Left ventricle myocardium inferior (tissue), 1 donor: ENCODE measurements around the gene ODAD4. TPM values are rescaled to one million over a fixed set of nuclear protein-coding genes. Genes with fewer than 3 reads are reported as not detected.
A peak's percentile ranks its signal among the peaks of the same experiment; 100 is the strongest.

Source experiments
- DNase-seq: peaks from one replicate; pipeline ENCODE4 v3.0.0-alpha.2; 2020
- H3K27ac ChIP-seq: fragments of 200-600 bp; replicated peaks from 2 replicates; pipeline ENCODE4 v1.8.0; 2021
- H3K27me3 ChIP-seq: fragments of 200-600 bp; 2 replicates; pipeline ENCODE4 v1.8.0; 2021; ENCODE audit warnings: low read depth
- H3K36me3 ChIP-seq: fragments of 200-600 bp; 2 replicates; pipeline ENCODE4 v1.8.0; 2021
- H3K4me1 ChIP-seq: fragments of 200-600 bp; 2 replicates; pipeline ENCODE4 v1.8.0; 2021
- H3K4me3 ChIP-seq: fragments of 200-600 bp; 2 replicates; pipeline ENCODE4 v1.8.0; 2021; ENCODE audit warnings: mild to moderate bottlenecking, moderate library complexity
- H3K9me3 ChIP-seq: fragments of 200-600 bp; replicated peaks from 2 replicates; pipeline ENCODE4 v1.8.0; 2021
- CTCF ChIP-seq: fragments of 200-600 bp; IDR thresholded peaks from 2 replicates; pipeline ENCODE4 v1.8.0; 2021; ENCODE audit warnings: antibody characterized with exemption, mild to moderate bottlenecking, borderline replicate concordance
- intact Hi-C: fragments of 100-400 bp; cut with micrococcal nuclease; formaldehyde crosslinking; loops from one replicate; pipeline ENCODE4 v1.11.0; 2022
- total RNA-seq: library from RNA; stranded (reverse); fragmentation: NEBNext Ultra II Directional; extraction: Animal tissue kit (Norgen Biotek cat#: 25700); gene quantifications from one replicate; pipeline ENCODE4 v1.2.1, GENCODE V29; 2021
- donor health status: DM: no; HTN: yes; CAD: no; lungs with severe emphysema.

ODAD4 gene
- total RNA-seq, 1 donor from 2014 or later: 1.3 TPM

DNA sequence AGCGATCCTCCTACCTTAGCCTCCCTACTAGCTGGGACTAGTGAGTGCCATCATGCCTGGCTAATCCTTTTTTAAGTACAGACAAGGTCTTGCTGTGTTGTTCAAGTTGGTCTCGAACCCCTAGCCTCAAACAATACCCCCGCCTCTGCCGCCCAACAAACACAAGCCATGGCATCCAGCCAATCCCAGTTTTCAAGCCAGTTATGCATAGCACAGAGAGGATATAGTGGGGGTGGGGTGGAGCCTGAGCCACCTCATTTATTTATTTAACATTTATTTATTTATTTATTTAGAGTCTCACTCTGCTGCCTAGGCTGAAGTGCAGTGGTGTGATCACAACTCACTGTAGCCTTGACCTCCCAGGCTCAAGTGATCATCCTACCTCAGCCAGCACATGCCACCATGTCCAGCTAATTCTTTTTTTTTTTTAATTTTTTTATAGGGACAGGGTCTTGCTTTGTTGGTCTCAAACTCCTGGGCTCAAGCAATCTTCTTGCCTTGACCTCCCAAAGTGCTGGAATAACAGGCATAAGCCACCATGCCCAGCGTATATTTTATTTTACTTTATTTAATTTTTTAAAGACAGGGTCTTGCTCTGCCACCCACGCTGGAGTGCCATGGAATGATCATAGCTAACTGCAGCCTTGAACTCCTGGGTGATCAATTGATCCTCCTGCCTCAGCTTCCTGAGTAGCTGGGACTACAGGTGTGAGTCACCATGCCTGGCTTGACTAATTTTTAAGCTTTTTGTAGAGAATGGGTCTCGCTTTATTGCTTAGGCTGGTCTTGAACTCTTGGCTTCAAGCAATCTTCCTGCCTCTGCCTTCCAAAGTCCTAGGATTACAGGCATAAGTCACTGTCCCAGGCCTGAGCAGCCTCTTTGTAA is 39.0 kb upstream of the ODAD4 start:
- Histone ChIP-seq H3K27ac (no peak overlapping the region), H3K4me3 (no peak overlapping the region), H3K4me1 (peaks cover 20% of the 10 kb centered on the region), H3K36me3 (peaks cover 93% of the 10 kb centered on the region), H3K27me3 (no peaks in the 10 kb centered on the region), H3K9me3 (no peaks in the 10 kb centered on the region)
- intact Hi-C loops: no loop called here
- DNase-seq: no peak
- no peak for TF ChIP-seq CTCF

GRCh38 chr17:41892021-41892376 is 38.4 kb upstream of the ODAD4 start:
- no peaks in the 10 kb centered on the region for H3K27me3 ChIP-seq
- intact Hi-C loops: no loop called here
- no peak overlapping the region for H3K27ac ChIP-seq
- no peak for DNase-seq
- peaks cover 20% of the 10 kb centered on the region for H3K4me1 ChIP-seq
- H3K4me3 ChIP-seq: no peak overlapping the region
- H3K36me3 ChIP-seq: peaks cover 93% of the 10 kb centered on the region
- no peak for TF ChIP-seq CTCF
- H3K9me3 ChIP-seq: no peaks in the 10 kb centered on the region

DNA sequence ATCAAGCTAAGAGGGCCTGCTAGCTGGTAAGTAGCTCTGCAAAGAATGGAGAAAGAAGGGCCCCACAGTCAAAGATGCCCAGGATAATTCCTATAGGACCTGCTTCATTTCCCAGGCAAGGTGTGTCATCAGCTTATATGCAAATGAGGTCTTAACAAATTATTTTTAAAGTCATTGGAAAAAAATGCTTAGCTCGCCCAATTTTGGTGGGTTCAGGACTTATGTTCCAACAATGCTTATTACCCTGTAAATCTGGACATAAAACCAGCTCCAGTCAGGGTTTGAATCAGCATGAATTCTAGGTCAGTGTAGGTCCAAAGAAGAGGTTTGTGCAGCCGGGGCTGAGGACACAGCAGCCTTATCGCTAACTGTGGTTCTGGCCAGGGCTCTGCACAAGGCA is 37.0 kb upstream of the ODAD4 start:
- no peak for DNase-seq
- Histone ChIP-seq H3K4me3 (no peak overlapping the region), H3K27me3 (no peaks in the 10 kb centered on the region), H3K36me3 (peaks cover 93% of the 10 kb centered on the region), H3K4me1 (peaks cover 20% of the 10 kb centered on the region), H3K9me3 (no peaks in the 10 kb centered on the region), H3K27ac (no peak overlapping the region)
- intact Hi-C loops: no loop called here
- TF ChIP-seq CTCF: no peak

DNA sequence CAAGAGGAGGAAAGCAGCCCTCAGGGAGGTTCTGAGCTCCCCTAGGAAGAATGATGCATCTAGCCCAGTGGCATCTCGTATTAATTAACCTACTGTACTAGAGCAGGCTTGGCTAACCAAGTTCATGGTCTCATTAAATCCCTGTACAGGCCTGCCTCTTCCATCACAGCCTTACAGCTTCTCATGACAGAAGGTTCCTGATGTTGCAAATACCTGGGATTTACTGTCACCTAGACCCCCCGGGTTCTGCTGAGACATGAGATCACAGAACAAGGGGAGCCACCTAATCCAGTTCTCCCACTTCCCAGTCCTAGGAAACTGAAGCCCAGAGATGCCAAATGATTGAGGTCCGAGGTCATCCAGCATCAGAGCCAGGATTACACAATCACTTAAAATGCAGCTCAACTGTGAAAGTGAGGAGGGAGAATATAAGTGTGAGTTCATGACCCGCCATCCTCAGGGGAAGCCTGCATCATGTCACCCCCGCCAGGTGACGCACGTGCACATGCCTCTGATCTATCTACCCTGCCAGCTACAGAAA is 35.6 kb upstream of the ODAD4 start:
- TF ChIP-seq CTCF: no peak
- Histone ChIP-seq H3K27ac (peak overlapping the region; percentile 74), H3K9me3 (no peaks in the 10 kb centered on the region), H3K36me3 (peaks cover 94% of the 10 kb centered on the region), H3K27me3 (no peaks in the 10 kb centered on the region), H3K4me1 (peaks cover 20% of the 10 kb centered on the region), H3K4me3 (no peak overlapping the region)
- intact Hi-C loops: no loop called here
- DNase-seq: no peak

DNA sequence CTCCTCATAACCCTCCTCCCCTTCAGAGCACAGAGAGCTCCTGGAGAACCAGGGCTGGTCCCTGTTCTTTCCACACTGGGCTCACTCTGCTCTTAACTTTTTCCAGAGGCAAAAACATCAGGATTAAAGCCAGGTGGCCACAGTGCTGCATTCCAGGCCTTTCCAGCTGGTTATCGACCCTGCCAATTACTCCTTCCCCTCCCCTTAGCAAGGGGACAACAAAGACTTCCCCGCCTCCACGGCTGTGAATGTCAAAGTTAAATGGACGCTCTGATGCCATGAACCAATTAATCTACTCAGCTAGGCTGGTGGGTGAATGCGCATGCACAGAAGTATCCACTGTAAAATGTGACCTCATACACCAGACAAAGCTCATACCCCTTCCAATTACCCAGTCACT is 34.8 kb upstream of the ODAD4 start:
- Histone ChIP-seq H3K4me1 (peaks cover 20% of the 10 kb centered on the region), H3K27ac (peak overlapping the region; percentile 74), H3K36me3 (peaks cover 94% of the 10 kb centered on the region), H3K27me3 (no peaks in the 10 kb centered on the region), H3K9me3 (no peaks in the 10 kb centered on the region), H3K4me3 (no peak overlapping the region)
- DNase-seq: peak; percentile 30
- intact Hi-C loops: no loop called here
- TF ChIP-seq CTCF: no peak
